ENCODE results near the gene LRRC8D. TPM values are rescaled to one million over a fixed set of nuclear protein-coding genes. Genes with fewer than 3 reads are reported as not detected.
A peak's percentile ranks its signal among the peaks of the same experiment; 100 is the strongest.

Gene LRRC8D
- total RNA-seq, 1 donor from 2014 or later: 36.0 TPM

GRCh38 chr1:89850844-89851415 lies 30.1 kb downstream of the LRRC8D start:
- ChIA-PET CTCF (interaction anchor here (0.9 kb wide), 1 partner anchor 87 kb away, joined by 3 read pairs; no protein-coding TSS in a partner anchor), POLR2A (no interaction called here)
- DNase-seq (no peak), ATAC-seq (ENCODE audit: low read depth) (no peak)
- H3K9me3 Mint-ChIP-seq: no peaks in the 10 kb centered on the region
- TF ChIP-seq CTCF (IDR thresholded peaks at IDR 0.05): no peak
- H3K4me3 Mint-ChIP-seq: no peak overlapping the region
- H3K27me3 Mint-ChIP-seq: no peaks in the 10 kb centered on the region
- peaks cover 26% of the 10 kb centered on the region for H3K4me1 Mint-ChIP-seq
- intact Hi-C loops (cut with micrococcal nuclease): no loop called here
- H3K27ac Mint-ChIP-seq: no peak overlapping the region
- peaks cover 19% of the 10 kb centered on the region for H3K36me3 Mint-ChIP-seq (ENCODE audit: low read depth)

DNA sequence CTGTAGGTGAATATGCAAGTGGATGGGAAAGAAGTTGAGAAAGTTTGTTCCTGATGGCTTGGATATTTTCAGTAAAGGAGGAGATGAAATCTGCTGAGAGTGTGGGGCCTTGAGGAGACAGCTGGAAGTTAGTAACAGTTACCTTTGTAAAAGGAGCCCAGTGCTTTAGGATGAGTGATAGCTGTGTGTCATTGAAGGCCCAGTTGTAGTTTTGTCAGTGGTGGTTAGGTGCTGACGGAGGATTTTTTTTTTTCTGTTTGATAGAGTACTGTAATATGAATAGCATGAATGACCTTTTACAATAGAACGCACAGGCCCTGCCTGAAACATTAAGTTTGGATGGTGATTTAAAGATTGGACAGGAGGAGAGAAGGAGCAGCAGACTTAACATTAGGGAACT lies 33.3 kb downstream of the LRRC8D start:
- POLR2A ChIA-PET: interaction anchor here (0.5 to 1.4 kb wide), 2 partner anchors 11 to 26 kb away, joined by 3 to 7 read pairs; no protein-coding TSS in a partner anchor
- ATAC-seq (ENCODE audit: low read depth): no peak
- intact Hi-C loops (cut with micrococcal nuclease): no loop called here

DNA sequence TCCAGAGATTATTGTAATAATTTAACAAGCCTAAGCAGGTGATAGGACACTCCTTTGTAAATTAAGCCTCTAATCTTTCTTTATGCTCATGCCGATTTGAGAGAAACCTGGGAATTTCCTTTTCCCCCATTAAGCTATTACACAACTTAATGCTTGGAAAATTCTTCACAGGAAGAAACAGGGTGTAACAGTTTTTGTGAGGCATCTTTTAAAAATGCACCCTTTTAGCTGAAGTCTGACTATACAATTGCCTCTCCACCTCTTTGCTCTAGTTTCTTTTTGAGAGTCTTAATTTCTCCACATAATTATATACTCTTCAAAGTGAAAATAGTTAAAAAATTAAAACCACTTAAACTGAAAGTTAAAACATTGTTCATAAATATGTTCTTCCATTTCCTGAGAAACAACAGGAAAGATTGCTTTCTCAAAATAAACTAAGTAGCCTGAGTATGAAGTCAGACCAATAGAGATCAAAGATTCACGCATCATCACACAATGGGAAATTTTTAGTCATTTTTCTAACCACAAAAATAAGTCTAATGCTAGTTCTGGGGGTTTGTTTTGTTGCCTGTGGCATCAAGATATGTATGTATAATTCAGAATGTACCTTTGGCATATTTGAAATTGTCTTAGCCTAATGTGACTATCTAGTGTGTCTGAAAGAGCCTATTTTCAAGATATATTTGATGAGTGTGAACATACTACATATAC lies 34.7 kb downstream of the LRRC8D start:
- Mint-ChIP-seq H3K4me3 (peak overlapping the region; percentile 61), H3K27ac (no peak overlapping the region), H3K27me3 (no peaks in the 10 kb centered on the region), H3K4me1 (peaks cover 2% of the 10 kb centered on the region), H3K9me3 (no peaks in the 10 kb centered on the region), H3K36me3 (ENCODE audit: low read depth) (peaks cover 12% of the 10 kb centered on the region)
- ATAC-seq (ENCODE audit: low read depth) (peak; percentile 89), DNase-seq (no peak)
- TF ChIP-seq CTCF (IDR thresholded peaks at IDR 0.05): no peak
- intact Hi-C loops (cut with micrococcal nuclease): loop anchor here (1.0 to 5.0 kb wide), 3 partner anchors 12 to 52 kb away; partner anchors contain the start of gene LRRC8D
- ChIA-PET POLR2A (interaction anchor here (1.0 to 1.4 kb wide), 2 partner anchors 12 to 34 kb away, joined by 4 to 7 read pairs; no protein-coding TSS in a partner anchor), CTCF (interaction anchor here (3.3 kb wide), 1 partner anchor 12 kb away, joined by 12 read pairs; no protein-coding TSS in a partner anchor)

More for the DNA sequence above, 33.3 kb downstream of the LRRC8D start:
- no peaks in the 10 kb centered on the region for H3K9me3 Mint-ChIP-seq
- peaks cover 14% of the 10 kb centered on the region for H3K36me3 Mint-ChIP-seq (ENCODE audit: low read depth)
- H3K27me3 Mint-ChIP-seq: no peaks in the 10 kb centered on the region
- peaks cover 5% of the 10 kb centered on the region for H3K4me1 Mint-ChIP-seq
- no peak overlapping the region for H3K4me3 Mint-ChIP-seq
- no peak overlapping the region for H3K27ac Mint-ChIP-seq
- DNase-seq: no peak
- TF ChIP-seq CTCF (IDR thresholded peaks at IDR 0.05): no peak
- CTCF ChIA-PET: interaction anchor here (3.3 kb wide), 1 partner anchor 11 kb away, joined by 12 read pairs; no protein-coding TSS in a partner anchor

DNA sequence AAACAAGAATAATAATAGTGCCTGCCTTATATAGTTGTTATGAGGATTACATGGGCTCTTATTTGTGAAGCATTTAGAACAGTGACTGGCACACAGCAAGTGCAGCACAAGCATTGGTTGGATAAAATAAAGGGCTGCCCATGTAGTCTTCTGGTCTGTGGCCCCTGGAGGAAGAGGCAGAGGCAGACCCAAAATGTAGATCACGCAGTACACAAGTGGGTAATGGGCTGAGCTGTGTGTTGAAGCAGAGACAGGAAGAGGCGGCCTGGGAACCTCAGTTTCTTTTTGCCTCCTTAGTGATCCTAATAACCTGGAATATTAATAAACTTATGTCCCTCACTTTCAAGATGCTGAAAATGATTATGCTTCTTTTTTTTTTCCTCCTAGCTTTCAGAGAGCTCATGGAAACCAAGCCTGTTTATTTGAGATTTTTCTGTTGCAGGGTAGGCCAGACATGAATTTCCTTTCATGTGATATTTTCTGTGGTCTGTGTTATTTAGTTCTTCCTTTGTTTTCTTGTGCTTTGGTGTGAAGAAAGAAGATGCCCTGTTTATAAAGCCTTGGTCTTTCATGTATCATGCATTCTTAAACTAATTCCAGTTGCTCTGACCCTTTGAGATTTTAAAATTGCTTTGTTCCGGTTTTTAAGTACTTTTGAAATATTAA lies 42.5 kb downstream of the LRRC8D start:
- no peak for DNase-seq
- no peak overlapping the region for H3K4me3 Mint-ChIP-seq
- no peak overlapping the region for H3K27ac Mint-ChIP-seq
- H3K4me1 Mint-ChIP-seq: peaks cover 36% of the 10 kb centered on the region
- TF ChIP-seq CTCF (IDR thresholded peaks at IDR 0.05): no peak
- intact Hi-C loops (cut with micrococcal nuclease): no loop called here
- peaks cover 42% of the 10 kb centered on the region for H3K36me3 Mint-ChIP-seq (ENCODE audit: low read depth)
- ChIA-PET CTCF (no interaction called here), POLR2A (no interaction called here)
- ATAC-seq (ENCODE audit: low read depth): no peak
- H3K9me3 Mint-ChIP-seq: no peaks in the 10 kb centered on the region
- no peaks in the 10 kb centered on the region for H3K27me3 Mint-ChIP-seq

All from activated B cell treated with CpG ODN at 0.5 μM for 24 hours (primary cell).